ENCODE data around the gene OBP2A. TPM values are rescaled to one million over a fixed set of nuclear protein-coding genes. Genes with fewer than 3 reads are reported as not detected.
"Not testable (repeated sequence)": the region's sequence is repeated elsewhere in the genome, so short reads cannot be mapped to it uniquely, and the experiment has no call there.

Gene OBP2A
- total RNA-seq, 1 donor from 2014 or later = not detected

DNA sequence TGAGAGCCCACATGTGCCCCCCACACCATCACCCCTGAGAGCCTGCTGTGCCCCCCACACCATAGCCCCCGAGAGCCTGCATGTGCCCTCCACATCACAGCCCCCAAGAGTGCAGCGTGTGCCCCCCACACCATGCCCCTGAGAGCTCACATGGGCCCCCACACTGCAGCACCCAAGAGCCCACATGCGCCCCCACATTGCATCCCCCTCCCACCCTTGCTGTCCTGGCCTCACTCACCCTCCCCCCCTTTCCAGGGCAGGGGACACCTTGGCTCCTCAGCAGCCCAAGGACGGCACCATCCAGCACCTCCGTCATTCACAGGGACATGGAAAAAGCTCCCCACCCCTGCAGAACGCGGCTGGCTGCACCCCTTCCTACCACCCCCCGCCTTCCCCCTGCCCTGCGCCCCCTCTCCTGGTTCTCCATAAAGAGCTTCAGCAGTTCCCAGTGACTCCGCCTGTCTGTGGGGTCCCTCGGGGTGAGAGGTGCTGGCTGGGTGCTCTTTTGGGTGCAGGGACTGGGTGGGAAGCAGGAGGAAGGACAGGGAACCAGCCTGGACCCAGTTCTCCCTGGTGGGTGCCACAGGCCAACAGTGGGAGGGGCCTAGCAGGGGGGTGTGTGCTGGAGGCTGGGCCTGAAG lies 19.7 kb upstream of the OBP2A start:
- DNase-seq (ENCODE audit: low read depth, low spot score) = no peak

GRCh38 chr9:135526730-135527571 lies 19.0 kb upstream of the OBP2A start:
- DNase-seq (ENCODE audit: low read depth, low spot score) = no peak

DNA sequence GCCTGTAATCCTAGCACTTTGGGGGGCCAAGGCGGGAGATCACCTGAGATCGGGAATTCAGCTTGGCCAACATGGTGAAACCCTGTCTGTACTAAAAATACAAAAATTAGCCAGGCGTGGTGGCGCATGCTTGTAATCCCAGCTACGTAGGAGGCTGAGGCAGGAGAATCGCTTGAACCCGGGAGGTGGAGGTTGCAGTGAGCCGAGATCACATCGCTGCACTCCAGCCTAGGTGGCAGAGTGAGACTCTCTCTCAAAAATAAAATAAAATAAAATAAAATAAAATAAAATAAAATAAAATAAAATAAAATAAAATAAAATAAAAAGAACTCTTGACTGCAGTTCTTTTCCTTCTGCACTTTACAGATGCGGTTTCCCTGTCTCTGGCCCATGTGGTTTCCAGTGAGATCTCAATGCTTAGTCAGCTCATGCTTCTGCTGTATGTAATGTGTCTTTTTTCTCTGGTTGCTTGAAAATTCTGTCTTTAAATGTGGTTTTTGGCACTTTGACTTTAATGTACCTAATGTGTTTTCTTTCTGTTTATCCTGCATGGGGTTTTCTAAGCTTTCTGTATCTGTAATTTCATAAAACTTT lies 17.0 kb upstream of the OBP2A start:
- DNase-seq (ENCODE audit: low read depth, low spot score) = not testable (repeated sequence)

GRCh38 chr9:135530146-135530545 lies 15.8 kb upstream of the OBP2A start:
- DNase-seq (ENCODE audit: low read depth, low spot score) = no peak

DNA sequence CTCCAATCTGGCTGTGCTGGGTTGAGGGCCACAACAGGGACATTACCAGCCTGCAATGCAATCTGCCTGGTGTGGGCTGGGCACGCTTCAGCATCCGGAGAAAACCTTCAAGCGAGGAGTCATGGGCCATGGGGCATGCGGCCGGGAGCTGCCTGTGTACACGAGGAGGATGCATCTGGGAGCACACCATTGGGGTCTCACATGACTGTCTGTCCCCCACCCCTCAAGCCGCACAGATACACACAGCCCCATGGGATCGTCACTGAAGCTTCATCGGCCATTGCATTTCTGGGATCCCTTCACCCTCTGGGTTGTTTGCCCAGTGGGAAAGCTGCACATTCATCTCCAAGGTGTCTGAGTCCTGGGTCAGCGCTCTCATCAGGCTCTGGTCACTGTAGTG lies 14.8 kb upstream of the OBP2A start:
- DNase-seq (ENCODE audit: low read depth, low spot score) = no peak

DNA sequence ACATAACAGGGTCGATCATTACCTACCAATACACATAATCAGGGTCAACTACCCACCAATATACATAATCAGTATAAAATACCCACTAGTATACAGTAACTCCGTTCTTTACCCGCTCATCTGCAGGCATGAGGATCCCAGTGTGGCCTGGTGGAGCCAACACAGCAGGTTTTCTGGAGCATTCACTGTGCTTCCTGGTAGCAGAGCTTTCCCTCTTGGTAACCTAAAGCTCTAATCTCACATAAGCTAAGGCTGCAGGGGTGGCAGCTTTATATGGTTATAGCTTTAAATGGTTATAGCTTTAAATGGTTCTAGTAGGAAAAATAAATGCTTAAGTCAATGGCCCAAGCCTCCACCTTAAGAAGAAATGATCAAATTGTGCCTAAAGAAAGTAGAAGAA lies 12.8 kb upstream of the OBP2A start:
- no peak for DNase-seq (ENCODE audit: low read depth, low spot score)

DNA sequence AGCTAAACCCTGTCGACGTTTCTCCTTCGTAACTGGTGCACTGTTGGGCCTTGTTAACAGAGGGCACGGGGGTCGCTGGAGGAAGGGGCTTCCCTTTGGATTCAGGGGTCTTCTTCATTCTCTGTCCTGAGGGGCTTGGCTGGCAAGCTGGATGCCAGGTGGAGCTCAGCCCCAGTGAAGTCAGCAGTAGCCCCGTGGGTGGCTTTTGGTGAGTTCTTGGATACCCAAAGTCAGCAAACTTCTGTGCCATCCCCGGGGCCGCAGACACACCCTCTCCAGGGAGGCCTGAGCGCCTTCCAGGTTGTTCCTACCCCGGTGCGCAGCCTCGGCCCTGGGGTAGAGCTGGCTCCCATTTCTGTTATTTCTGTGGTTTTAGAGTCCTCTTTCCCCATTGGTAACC lies 12.3 kb upstream of the OBP2A start:
- DNase-seq (ENCODE audit: low read depth, low spot score) = no peak

DNA sequence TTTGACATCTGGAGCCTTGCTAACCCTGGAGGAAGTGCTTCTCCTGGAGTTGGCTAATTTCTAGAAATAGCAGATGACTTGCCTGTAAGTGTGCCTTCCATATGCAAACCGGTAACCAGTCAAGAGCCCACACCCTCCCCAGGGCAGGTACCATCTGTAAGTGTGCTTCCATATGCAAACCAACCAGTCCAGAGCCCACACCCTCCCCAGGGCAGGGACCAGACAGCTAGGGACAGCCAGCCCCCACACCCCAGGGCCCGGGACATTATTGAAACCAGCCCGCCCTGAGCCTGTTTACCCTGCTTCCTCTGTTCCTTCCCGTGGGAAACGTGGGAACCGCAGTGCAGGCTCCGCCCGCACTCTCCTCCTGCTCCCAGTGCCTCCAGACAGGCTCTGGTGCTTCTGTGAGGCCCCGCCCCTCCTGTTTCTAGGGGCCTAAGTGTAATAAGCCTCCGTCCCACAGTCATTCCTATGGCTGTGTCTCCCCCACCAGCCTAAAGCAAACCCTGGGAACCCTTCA lies 11.7 kb upstream of the OBP2A start:
- not testable (repeated sequence) for DNase-seq (ENCODE audit: low read depth, low spot score)

DNA sequence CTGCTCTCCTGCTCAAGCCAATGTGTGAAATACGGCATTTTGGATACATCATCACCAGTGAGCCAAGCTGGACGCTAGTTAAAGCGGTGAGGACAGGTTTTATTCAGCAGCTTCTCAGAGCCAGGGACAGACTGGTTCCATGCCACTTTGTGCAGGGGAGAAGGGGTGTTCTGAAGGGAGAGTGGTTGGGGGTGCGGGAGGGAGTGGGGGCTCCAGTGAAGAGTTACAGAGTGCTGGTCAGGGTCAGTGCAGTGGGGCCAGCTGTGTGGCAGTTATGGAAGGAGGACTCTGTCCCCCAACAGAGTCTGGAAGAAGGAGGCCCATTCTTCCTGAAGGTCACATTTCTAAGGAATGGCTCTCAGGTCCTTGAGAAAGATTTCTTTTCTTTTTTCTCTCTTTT lies 11.1 kb upstream of the OBP2A start:
- DNase-seq (ENCODE audit: low read depth, low spot score) = not testable (repeated sequence)

DNA sequence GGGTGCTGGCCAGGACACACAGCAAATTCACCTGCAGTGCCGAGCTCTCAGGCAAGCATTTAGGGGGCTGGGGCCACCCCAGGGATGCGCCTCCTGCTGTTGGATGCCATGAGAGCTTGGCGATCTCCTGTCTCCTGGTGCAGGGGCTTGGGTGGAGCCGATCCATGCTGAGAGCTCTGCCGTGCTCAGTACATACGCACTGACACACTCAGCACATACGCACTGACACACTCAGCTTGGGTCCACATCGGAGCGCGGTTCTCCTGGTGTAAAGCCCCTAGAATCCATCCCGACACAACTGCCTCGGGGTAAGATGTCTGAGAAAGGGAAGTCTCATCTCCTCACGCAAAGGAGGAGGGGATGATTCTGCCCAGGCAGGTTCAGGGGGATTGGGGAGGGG lies 10.3 kb upstream of the OBP2A start:
- not testable (repeated sequence) for DNase-seq (ENCODE audit: low read depth, low spot score)

DNA sequence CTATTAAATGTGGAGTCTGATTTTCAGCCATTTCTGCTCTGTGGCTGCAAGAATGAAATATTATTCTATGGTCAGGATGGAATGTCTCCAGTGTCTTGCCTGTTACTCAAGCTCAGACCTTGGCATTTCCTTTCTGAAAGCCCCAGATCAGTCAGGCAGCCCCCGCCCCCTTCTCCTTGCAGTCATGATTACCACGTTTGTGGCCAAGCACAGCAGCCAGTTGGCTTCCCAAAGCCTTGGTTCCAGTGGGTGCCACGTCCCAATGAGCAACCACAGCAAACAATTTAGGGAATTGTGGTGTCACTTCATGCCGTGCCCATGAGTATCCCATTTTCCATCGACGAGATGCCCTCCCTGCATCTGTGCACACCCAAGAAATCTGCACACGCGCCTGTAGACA lies 9.7 kb upstream of the OBP2A start:
- DNase-seq (ENCODE audit: low read depth, low spot score) = no peak

- not testable (repeated sequence) for DNase-seq (ENCODE audit: low read depth, low spot score)
Observed at GRCh38 chr9:135543262-135543894, 2.5 kb upstream of the OBP2A start.

DNA sequence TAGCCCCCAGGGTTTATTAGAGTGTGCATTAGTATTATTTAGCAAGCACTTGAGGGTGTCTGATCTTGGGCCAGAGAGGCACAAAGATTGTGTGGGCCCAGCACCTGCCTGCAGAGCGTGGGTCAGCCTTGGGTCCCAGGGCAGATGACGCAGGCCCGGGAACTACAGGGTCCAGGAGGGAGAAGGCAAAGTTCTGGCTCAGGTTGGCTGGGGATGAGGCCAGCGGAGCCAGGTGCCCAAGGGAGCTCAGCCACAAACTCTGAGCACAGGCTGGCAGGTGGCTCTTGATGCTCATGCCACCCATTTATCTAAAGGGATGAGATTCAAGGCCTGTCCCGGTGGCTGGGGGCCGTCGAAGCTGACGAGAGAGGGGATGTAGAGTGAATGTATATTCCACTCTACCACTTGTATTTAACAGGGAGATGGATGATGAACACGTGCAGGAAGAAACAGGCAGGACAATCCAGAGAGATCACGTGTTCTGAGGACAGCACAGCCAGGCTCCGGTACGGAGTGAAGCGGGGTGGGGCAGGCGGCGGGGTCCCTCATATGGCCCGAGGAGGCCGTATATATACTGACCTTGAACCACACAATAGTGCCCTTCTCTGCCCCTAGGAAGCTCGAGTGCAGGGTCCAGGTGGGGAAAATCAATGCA lies 818 bp upstream of the OBP2A start:
- no peak for DNase-seq (ENCODE audit: low read depth, low spot score)

DNA sequence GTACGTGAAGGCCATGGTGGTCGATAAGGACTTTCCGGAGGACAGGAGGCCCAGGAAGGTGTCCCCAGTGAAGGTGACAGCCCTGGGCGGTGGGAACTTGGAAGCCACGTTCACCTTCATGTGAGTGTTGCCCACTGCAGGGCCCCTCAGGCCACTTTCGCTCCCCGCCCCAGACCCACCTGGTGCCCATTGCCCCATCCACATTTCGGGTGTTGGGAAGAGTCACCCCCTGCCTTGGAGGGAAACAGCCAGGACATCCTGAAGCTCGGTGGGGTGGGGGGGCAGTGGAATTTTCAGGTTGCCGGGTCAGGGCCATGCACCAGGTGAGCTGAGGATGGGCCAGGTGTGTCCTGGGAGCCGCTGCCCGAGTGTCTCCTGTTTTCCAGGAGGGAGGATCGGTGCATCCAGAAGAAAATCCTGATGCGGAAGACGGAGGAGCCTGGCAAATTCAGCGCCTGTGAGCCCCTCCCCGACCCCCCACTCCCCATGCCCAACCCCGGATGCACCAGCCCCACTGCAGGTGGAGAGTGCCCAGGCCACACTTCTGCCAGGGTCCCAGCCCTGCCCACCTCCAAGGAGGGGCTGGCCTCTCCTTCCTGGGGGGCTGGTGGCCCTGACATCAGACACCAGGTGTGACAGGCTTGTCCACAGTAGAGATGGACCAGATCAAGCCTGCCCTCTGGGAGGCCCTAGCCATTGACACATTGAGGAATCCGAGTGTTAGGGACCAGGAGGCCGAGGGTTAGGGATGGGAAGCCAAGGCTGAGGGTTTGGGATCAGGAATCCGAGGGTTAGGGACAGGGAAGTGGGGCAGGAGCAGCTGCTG lies 1.1 kb downstream of the OBP2A start:
- not testable (repeated sequence) for DNase-seq (ENCODE audit: low read depth, low spot score)

GRCh38 chr9:135547756-135548736 lies 2.1 kb downstream of the OBP2A start:
- DNase-seq (ENCODE audit: low read depth, low spot score) = no peak

DNA sequence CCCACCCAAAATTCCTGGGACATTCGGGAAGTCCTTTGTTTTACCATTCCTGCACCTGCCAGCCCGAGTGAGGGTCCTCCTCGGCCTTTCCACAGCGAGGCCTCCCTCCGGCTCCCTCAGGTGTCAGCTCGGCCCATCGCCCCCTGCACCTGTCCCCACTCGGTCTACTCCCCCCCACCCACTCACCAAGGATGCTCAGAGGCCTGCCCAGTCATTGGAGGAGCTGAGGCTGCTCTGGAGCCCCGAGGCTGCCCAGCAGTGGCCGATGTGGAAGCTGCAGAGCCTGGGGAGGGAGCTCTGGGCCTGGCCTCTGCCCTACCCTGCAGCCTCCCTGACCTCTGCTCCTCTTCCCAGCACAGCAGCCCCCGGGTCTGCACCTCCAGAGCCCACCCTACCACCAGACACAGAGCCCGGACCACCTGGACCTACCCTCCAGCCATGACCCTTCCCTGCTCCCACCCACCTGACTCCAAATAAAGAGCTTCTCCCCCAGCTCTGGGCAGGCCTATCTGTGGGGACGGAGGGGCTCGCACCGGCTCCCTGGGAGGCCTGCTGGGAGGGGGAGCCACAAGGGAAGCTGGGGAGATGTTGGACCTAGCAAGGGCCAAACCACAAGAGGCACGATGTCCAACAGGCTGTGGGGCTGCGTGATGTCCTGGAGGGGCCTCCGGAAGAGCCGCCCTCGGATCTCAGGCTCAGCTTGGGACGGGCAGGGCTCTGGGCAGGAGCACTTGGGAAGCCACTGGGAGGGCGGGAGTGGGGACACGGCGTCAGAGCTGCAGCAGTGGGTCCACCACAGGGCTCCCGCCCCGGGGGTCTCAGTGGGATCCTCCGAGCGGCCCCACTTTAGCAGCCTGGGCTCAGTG lies 3.8 kb downstream of the OBP2A start:
- DNase-seq (ENCODE audit: low read depth, low spot score) = not testable (repeated sequence)

DNA sequence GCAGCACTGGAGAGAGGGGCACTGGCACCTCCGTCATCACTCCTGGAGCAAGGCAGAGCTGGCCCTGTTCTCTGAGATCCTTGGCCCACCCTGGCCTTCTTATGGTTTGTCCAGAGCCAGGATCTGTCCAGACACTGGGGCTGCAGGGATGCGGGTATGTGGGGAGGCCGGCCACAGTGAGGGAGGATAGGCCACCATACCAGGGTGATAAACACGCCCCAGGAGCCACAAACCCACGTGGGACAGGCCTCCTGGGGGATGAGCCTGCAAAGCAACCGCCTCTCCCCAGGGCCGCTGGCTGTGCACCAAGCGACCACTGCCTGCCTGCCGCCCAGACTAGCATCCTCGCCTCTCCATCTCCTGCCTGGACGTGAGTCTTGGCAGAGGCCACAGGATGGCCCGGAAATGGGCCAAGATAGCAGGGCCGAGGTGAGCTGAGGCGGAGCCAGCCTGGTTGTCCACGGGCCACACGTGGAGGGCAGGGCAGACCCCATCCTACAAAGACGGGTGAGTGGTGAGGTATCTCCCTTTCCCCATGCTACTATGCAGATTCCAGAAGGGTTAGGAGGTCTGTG lies 4.5 kb downstream of the OBP2A start:
- DNase-seq (ENCODE audit: low read depth, low spot score) = no peak

DNA sequence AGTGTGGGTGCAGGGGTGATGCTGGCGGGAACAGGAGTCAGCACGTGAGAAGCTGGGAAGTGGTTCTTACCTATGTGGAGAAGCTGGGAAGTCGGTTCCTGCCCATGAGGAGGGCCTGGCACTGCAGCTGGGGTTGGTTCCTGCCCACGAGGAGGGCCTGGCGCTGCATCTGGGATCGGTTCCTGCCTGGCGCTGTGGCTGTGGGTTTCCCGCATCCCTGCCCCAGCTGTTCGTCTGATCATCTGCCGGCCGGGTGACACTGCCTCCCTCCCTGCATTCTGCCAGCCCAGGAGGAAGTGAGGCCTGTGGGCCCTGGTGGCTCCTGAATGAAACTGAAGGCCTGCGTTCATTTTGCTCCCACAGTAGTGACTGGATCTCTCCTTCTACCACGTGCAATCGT lies 5.1 kb downstream of the OBP2A start:
- no peak for DNase-seq (ENCODE audit: low read depth, low spot score)

Data from pulmonary artery endothelial cell (primary cell).